ENCODE data around the gene PTDSS2. TPM values are rescaled to one million over a fixed set of nuclear protein-coding genes. Genes with fewer than 3 reads are reported as not detected.

The PTDSS2 gene
- total RNA-seq, 1 donor from 2014 or later: 32.9 TPM

- H3K4me1 ChIP-seq: no peaks in the 10 kb centered on the region
- no peak overlapping the region for H3K4me3 ChIP-seq
- intact Hi-C loops (cut with DNase I): no loop called here
- peaks cover 50% of the 10 kb centered on the region for H3K36me3 ChIP-seq
- no peak for ATAC-seq
- H3K27me3 ChIP-seq (ENCODE audit: low read depth): no peaks in the 10 kb centered on the region
- H3K27ac ChIP-seq: no peak overlapping the region
- TF ChIP-seq CTCF (IDR thresholded peaks at IDR 0.05): no peak
- no peak for DNase-seq
- no peaks in the 10 kb centered on the region for H3K9me3 ChIP-seq
Measured at GRCh38 chr11:489610-490185, 39.6 kb downstream of the PTDSS2 start.

GRCh38 chr11:490186-490929 is 40.3 kb downstream of the PTDSS2 start:
- Histone ChIP-seq H3K36me3 (peaks cover 57% of the 10 kb centered on the region), H3K27ac (no peak overlapping the region), H3K27me3 (ENCODE audit: low read depth) (no peaks in the 10 kb centered on the region), H3K4me1 (no peaks in the 10 kb centered on the region), H3K9me3 (no peaks in the 10 kb centered on the region), H3K4me3 (no peak overlapping the region)
- no peak for TF ChIP-seq CTCF (IDR thresholded peaks at IDR 0.05)
- intact Hi-C loops (cut with DNase I): no loop called here
- DNase-seq (no peak), ATAC-seq (no peak)

GRCh38 chr11:490930-491260 is 40.8 kb downstream of the PTDSS2 start:
- DNase-seq (no peak), ATAC-seq (no peak)
- TF ChIP-seq CTCF (IDR thresholded peaks at IDR 0.05): no peak
- intact Hi-C loops (cut with DNase I): no loop called here
- no peak overlapping the region for H3K27ac ChIP-seq
- peaks cover 62% of the 10 kb centered on the region for H3K36me3 ChIP-seq
- H3K9me3 ChIP-seq: no peaks in the 10 kb centered on the region
- no peak overlapping the region for H3K4me3 ChIP-seq
- H3K4me1 ChIP-seq: no peaks in the 10 kb centered on the region
- H3K27me3 ChIP-seq (ENCODE audit: low read depth): no peaks in the 10 kb centered on the region

- Histone ChIP-seq H3K36me3 (peaks cover 67% of the 10 kb centered on the region), H3K27me3 (ENCODE audit: low read depth) (no peaks in the 10 kb centered on the region), H3K4me1 (no peaks in the 10 kb centered on the region), H3K9me3 (no peaks in the 10 kb centered on the region), H3K4me3 (no peak overlapping the region), H3K27ac (no peak overlapping the region)
- no peak for TF ChIP-seq CTCF (IDR thresholded peaks at IDR 0.05)
- intact Hi-C loops (cut with DNase I): no loop called here
- ATAC-seq (no peak), DNase-seq (no peak)
Measured at GRCh38 chr11:491358-491757, 41.3 kb downstream of the PTDSS2 start.

DNA sequence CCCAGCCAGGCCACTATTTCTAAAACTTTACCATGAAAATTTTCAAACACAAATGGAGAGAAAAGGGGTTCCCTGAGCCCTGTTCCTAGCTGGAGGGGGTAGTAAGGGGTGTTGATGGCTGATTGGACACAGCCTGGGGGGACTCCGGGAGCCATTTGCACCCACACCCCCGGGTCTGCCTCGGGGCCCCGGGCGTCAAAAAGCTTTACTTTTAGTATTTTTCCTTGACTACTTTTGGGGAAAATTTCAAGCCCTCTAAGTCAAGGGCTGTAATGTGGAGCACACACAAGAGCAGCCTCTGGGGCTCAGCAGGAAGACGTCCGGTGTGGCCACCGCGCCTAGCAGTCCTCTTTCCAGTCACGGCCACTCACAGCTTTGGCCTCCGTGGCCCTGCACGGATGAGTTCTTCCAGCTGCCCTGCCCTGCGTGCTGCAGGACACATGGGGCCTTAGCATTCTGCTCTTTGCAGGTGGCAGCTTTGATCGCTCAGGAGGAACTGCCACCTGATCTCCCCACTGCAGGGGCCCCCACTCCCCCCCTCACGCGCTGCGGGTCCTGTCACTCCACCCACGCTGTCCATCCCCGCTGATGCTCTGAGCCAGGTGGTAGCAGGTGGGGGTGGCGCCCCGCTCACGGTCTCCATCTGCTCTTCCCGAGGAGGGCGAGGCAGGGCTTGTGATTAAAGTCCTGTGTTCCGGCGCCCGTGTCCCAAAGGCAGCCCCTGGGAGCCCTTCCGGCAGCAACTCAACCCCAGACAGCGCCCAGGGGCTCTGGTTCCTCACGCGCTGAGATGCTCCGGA is 42.5 kb downstream of the PTDSS2 start:
- Histone ChIP-seq H3K27ac (no peak overlapping the region), H3K27me3 (ENCODE audit: low read depth) (no peaks in the 10 kb centered on the region), H3K36me3 (peaks cover 80% of the 10 kb centered on the region), H3K4me1 (no peaks in the 10 kb centered on the region), H3K9me3 (no peaks in the 10 kb centered on the region), H3K4me3 (no peak overlapping the region)
- no peak for DNase-seq
- TF ChIP-seq CTCF (IDR thresholded peaks at IDR 0.05): no peak
- intact Hi-C loops (cut with DNase I): no loop called here
- peak in 1 of 2 donors; percentile 4 for ATAC-seq

Measured in lower lobe of right lung (tissue), 2 donors.